Subcutaneous abdominal adipose tissue (tissue), 5 donors: ENCODE data around the gene ID2.

Experiments
- H3K27ac ChIP-seq: one replicate; pipeline ENCODE4 v1.7.0; 2013; ENCODE audit warnings: low read depth, mild to moderate bottlenecking, inconsistent platforms, low read length, moderate library complexity
- H3K27me3 ChIP-seq, 5 donors: one replicate each; pipeline ENCODE4 v1.7.0; 2013; ENCODE audit warnings: low read length in 5 of 5, inconsistent platforms in 1 of 5; ENCODE audit not compliant: control insufficient read depth in 5 of 5, insufficient read depth in 4 of 5
- H3K36me3 ChIP-seq, 5 donors: one replicate each; pipeline ENCODE4 v1.7.0; 2013; ENCODE audit warnings: low read length in 5 of 5; ENCODE audit not compliant: control insufficient read depth in 5 of 5, insufficient read depth in 5 of 5
- H3K4me1 ChIP-seq, 5 donors: one replicate each; pipeline ENCODE4 v1.7.0; 2013; ENCODE audit warnings: low read length in 5 of 5, mild to moderate bottlenecking in 3 of 5, moderate library complexity in 1 of 5; ENCODE audit not compliant: control insufficient read depth in 5 of 5, insufficient read depth in 5 of 5
- H3K4me3 ChIP-seq, 5 donors: one replicate each; pipeline ENCODE4 v1.7.0; 2013; ENCODE audit warnings: low read length in 5 of 5, low read depth in 1 of 5
- H3K9ac ChIP-seq, 5 donors: one replicate each; pipeline ENCODE4 v1.7.0; 2013; ENCODE audit warnings: low read length in 5 of 5, mild to moderate bottlenecking in 4 of 5, moderate library complexity in 3 of 5
- H3K9me3 ChIP-seq, 5 donors: one replicate each; pipeline ENCODE4 v1.7.0; 2013; ENCODE audit warnings: low read length in 5 of 5; ENCODE audit not compliant: control insufficient read depth in 5 of 5
- donor health status: healthy.
- donor health status: healthy.
- donor health status: healthy.
- donor health status: healthy.
- donor health status: healthy.

ID2 gene

GRCh38 chr2:8640498-8640897 lies 41.4 kb upstream of the ID2 start:
- Histone ChIP-seq H3K36me3 (no peaks in the 10 kb centered on the region), H3K9ac (no peak overlapping the region), H3K27ac (no peak overlapping the region), H3K9me3 (no peaks in the 10 kb centered on the region), H3K4me3 (no peak overlapping the region), H3K4me1 (peaks cover 4 to 20% (median 17%) of the 10 kb centered on the region in 5 donors), H3K27me3 (no peaks in the 10 kb centered on the region)

- Histone ChIP-seq H3K9me3 (no peaks in the 10 kb centered on the region), H3K27me3 (no peaks in the 10 kb centered on the region), H3K9ac (no peak overlapping the region), H3K4me1 (peaks cover 4 to 20% (median 17%) of the 10 kb centered on the region in 5 donors), H3K27ac (no peak overlapping the region), H3K4me3 (no peak overlapping the region), H3K36me3 (no peaks in the 10 kb centered on the region)
These were observed 40.4 kb upstream of the ID2 start for GRCh38 chr2:8641301-8641965.

- Histone ChIP-seq H3K27ac (no peak overlapping the region), H3K4me3 (no peak overlapping the region), H3K27me3 (no peaks in the 10 kb centered on the region)
These were observed 39.3 kb upstream of the ID2 start for GRCh38 chr2:8642366-8643068.

GRCh38 chr2:8643250-8643995 lies 38.4 kb upstream of the ID2 start:
- H3K27me3 ChIP-seq = no peaks in the 10 kb centered on the region
- H3K9ac ChIP-seq = no peak overlapping the region
- H3K9me3 ChIP-seq = peaks cover 0 to 6% (median 3%) of the 10 kb centered on the region in 5 donors
- peaks cover 4 to 20% (median 17%) of the 10 kb centered on the region in 5 donors for H3K4me1 ChIP-seq
- no peak overlapping the region for H3K27ac ChIP-seq
- no peaks in the 10 kb centered on the region for H3K36me3 ChIP-seq
- peak overlapping the region in 1 of 5 donors; percentile 31 for H3K4me3 ChIP-seq

More at GRCh38 chr2:8642366-8643068, 39.3 kb upstream of the ID2 start:
- H3K36me3 ChIP-seq = no peaks in the 10 kb centered on the region
- H3K9me3 ChIP-seq = peaks cover 0 to 4% (median 3%) of the 10 kb centered on the region in 5 donors
- no peak overlapping the region for H3K9ac ChIP-seq
- H3K4me1 ChIP-seq = peaks cover 4 to 20% (median 17%) of the 10 kb centered on the region in 5 donors

- no peaks in the 10 kb centered on the region for H3K36me3 ChIP-seq
- no peak overlapping the region for H3K27ac ChIP-seq
- no peaks in the 10 kb centered on the region for H3K27me3 ChIP-seq
- peak overlapping the region in 1 of 5 donors; percentile 31 for H3K4me3 ChIP-seq
- H3K4me1 ChIP-seq = peaks cover 4 to 20% (median 17%) of the 10 kb centered on the region in 5 donors
- H3K9me3 ChIP-seq = peaks cover 0 to 6% (median 3%) of the 10 kb centered on the region in 5 donors
- H3K9ac ChIP-seq = no peak overlapping the region
These were observed 37.9 kb upstream of the ID2 start for GRCh38 chr2:8643996-8644356.

- H3K36me3 ChIP-seq = no peaks in the 10 kb centered on the region
- H3K9me3 ChIP-seq = peaks cover 0 to 6% (median 3%) of the 10 kb centered on the region in 5 donors
- no peak overlapping the region for H3K27ac ChIP-seq
- peaks cover 4 to 20% (median 17%) of the 10 kb centered on the region in 5 donors for H3K4me1 ChIP-seq
- H3K9ac ChIP-seq = no peak overlapping the region
- H3K4me3 ChIP-seq = peak overlapping the region in 1 of 5 donors; percentile 15
- H3K27me3 ChIP-seq = no peaks in the 10 kb centered on the region
These were observed 37.2 kb upstream of the ID2 start for GRCh38 chr2:8644605-8645175.

- Histone ChIP-seq H3K36me3 (no peaks in the 10 kb centered on the region), H3K4me1 (peaks cover 4 to 20% (median 17%) of the 10 kb centered on the region in 5 donors), H3K9ac (no peak overlapping the region), H3K9me3 (peaks cover 0 to 6% (median 3%) of the 10 kb centered on the region in 5 donors), H3K27ac (no peak overlapping the region), H3K4me3 (no peak overlapping the region), H3K27me3 (no peaks in the 10 kb centered on the region)
These were observed 36.6 kb upstream of the ID2 start for GRCh38 chr2:8645176-8645831.

- peaks cover 0 to 6% (median 3%) of the 10 kb centered on the region in 5 donors for H3K9me3 ChIP-seq
- H3K4me1 ChIP-seq = peaks cover 4 to 20% (median 17%) of the 10 kb centered on the region in 5 donors
- no peak overlapping the region for H3K9ac ChIP-seq
- H3K27me3 ChIP-seq = no peaks in the 10 kb centered on the region
- no peak overlapping the region for H3K27ac ChIP-seq
- no peaks in the 10 kb centered on the region for H3K36me3 ChIP-seq
- no peak overlapping the region for H3K4me3 ChIP-seq
These were observed 35.0 kb upstream of the ID2 start for GRCh38 chr2:8646731-8647461.

- Histone ChIP-seq H3K4me1 (peaks cover 4 to 20% (median 17%) of the 10 kb centered on the region in 5 donors), H3K9ac (no peak overlapping the region), H3K9me3 (peaks cover 0 to 6% (median 3%) of the 10 kb centered on the region in 5 donors), H3K27me3 (no peaks in the 10 kb centered on the region), H3K36me3 (no peaks in the 10 kb centered on the region), H3K27ac (no peak overlapping the region), H3K4me3 (no peak overlapping the region)
These were observed 34.4 kb upstream of the ID2 start for GRCh38 chr2:8647462-8647857.
